Muscle of leg (tissue), 16 donors: ENCODE data around the gene CS. TPM values are rescaled to one million over a fixed set of nuclear protein-coding genes. Genes with fewer than 3 reads are reported as not detected.
"Not testable (repeated sequence)": the region's sequence is repeated elsewhere in the genome, so short reads cannot be mapped to it uniquely, and the experiment has no call there.

ENCODE experiments used
- DNase-seq: peaks from one replicate; pipeline ENCODE4 v3.0.0; 2013
- H3K27ac ChIP-seq: one replicate; pipeline ENCODE4 v1.5.1; 2013; ENCODE audit warnings: mild to moderate bottlenecking, low read length, control low read depth
- H3K27me3 ChIP-seq: one replicate; pipeline ENCODE4 v1.6.1; 2013; ENCODE audit warnings: low read length; ENCODE audit not compliant: control insufficient read depth, insufficient read depth
- H3K36me3 ChIP-seq: one replicate; pipeline ENCODE4 v1.6.1; 2013; ENCODE audit warnings: low read length; ENCODE audit not compliant: control insufficient read depth, insufficient read depth
- H3K4me1 ChIP-seq: one replicate; pipeline ENCODE4 v1.6.1; 2013; ENCODE audit warnings: low read length; ENCODE audit not compliant: control insufficient read depth, insufficient read depth
- H3K4me3 ChIP-seq: one replicate; pipeline ENCODE4 v1.5.1; 2013; ENCODE audit warnings: low read length, control low read depth
- H3K9me3 ChIP-seq: replicated peaks from 2 replicates; pipeline ENCODE4 v1.6.1; 2013; ENCODE audit warnings: low read depth, low read length; ENCODE audit not compliant: control insufficient read depth
- WGBS: methylation state at CpG from one replicate; pipeline ENCODE4 v1.1.5; 2013; ENCODE audit warnings: missing lambda C conversion rate; ENCODE audit not compliant: insufficient coverage; 5-methylcytosine and 5-hydroxymethylcytosine counted together
- long read RNA-seq, 11 donors: transcript quantifications; one replicate each; lab custom pipeline, GENCODE V29; 2026
- polyA plus RNA-seq, 8 donors: library from polyadenylated mRNA; unstranded; fragments of 120-200 nt; gene quantifications; one replicate each; pipeline versions ENCODE4 v1.2.1 to v1.2.3, GENCODE V29; 2013; ENCODE audit warnings: inconsistent platforms in 1 of 8, low replicate concordance in 1 of 8; ENCODE audit not compliant: insufficient read length in 8 of 8, insufficient read depth in 1 of 8
- total RNA-seq: library from RNA; stranded (reverse); fragments of 120-200 nt; gene quantifications from one replicate; pipeline ENCODE4 v1.2.4, GENCODE V29; 2013

The CS gene
- total RNA-seq, result 93.5 TPM
- polyA plus RNA-seq, result 100 to 1,000 TPM; 174 to 252 (median 214) TPM
- long read RNA-seq, donor 1, transcript CS-201 (11 exons, 2,975 nt), result major isoform, 26 of 27 reads
- long read RNA-seq, donor 1, partial matches to known transcripts, result 0 of 27 reads
- long read RNA-seq, donor 1, other reads (novel, unspliced or antisense), result 0 of 27 reads
- long read RNA-seq, donor 2, partial matches to known transcripts, result 0 of 4 reads
- long read RNA-seq, donor 2, other reads (novel, unspliced or antisense), result 0 of 4 reads
- long read RNA-seq, donor 3, transcript CS-201 (11 exons, 2,975 nt), result major isoform, 48 of 55 reads
- long read RNA-seq, donor 3, partial matches to known transcripts, result 5 of 55 reads
- long read RNA-seq, donor 3, other reads (novel, unspliced or antisense), result 0 of 55 reads
- long read RNA-seq, donor 4, transcript CS-201 (11 exons, 2,975 nt), result major isoform, 25 of 36 reads
- long read RNA-seq, donor 4, partial matches to known transcripts, result 11 of 36 reads
- long read RNA-seq, donor 4, other reads (novel, unspliced or antisense), result 0 of 36 reads
- long read RNA-seq, donor 5, transcript CS-201 (11 exons, 2,975 nt), result major isoform, 52 of 74 reads
- long read RNA-seq, donor 5, partial matches to known transcripts, result 20 of 74 reads
- long read RNA-seq, donor 5, other reads (novel, unspliced or antisense), result 0 of 74 reads
- long read RNA-seq, donor 6, transcript CS-201 (11 exons, 2,975 nt), result major isoform, 46 of 55 reads
- long read RNA-seq, donor 6, partial matches to known transcripts, result 7 of 55 reads
- long read RNA-seq, donor 6, other reads (novel, unspliced or antisense), result 0 of 55 reads
- long read RNA-seq, donor 7, transcript CS-201 (11 exons, 2,975 nt), result major isoform, 27 of 28 reads
- long read RNA-seq, donor 7, partial matches to known transcripts, result 0 of 28 reads
- long read RNA-seq, donor 7, other reads (novel, unspliced or antisense), result 0 of 28 reads
- long read RNA-seq, donor 8, transcript CS-201 (11 exons, 2,975 nt), result major isoform, 45 of 53 reads
- long read RNA-seq, donor 8, partial matches to known transcripts, result 5 of 53 reads
- long read RNA-seq, donor 8, other reads (novel, unspliced or antisense), result 0 of 53 reads
- long read RNA-seq, donor 9, transcript CS-201 (11 exons, 2,975 nt), result major isoform, 33 of 48 reads
- long read RNA-seq, donor 9, partial matches to known transcripts, result 12 of 48 reads
- long read RNA-seq, donor 9, other reads (novel, unspliced or antisense), result 0 of 48 reads
- long read RNA-seq, donor 10, transcript CS-201 (11 exons, 2,975 nt), result major isoform, 51 of 56 reads
- long read RNA-seq, donor 10, partial matches to known transcripts, result 0 of 56 reads
- long read RNA-seq, donor 10, other reads (novel, unspliced or antisense), result 0 of 56 reads
- long read RNA-seq, donor 11, transcript CS-201 (11 exons, 2,975 nt), result major isoform, 32 of 44 reads
- long read RNA-seq, donor 11, partial matches to known transcripts, result 10 of 44 reads
- long read RNA-seq, donor 11, other reads (novel, unspliced or antisense), result 0 of 44 reads

DNA sequence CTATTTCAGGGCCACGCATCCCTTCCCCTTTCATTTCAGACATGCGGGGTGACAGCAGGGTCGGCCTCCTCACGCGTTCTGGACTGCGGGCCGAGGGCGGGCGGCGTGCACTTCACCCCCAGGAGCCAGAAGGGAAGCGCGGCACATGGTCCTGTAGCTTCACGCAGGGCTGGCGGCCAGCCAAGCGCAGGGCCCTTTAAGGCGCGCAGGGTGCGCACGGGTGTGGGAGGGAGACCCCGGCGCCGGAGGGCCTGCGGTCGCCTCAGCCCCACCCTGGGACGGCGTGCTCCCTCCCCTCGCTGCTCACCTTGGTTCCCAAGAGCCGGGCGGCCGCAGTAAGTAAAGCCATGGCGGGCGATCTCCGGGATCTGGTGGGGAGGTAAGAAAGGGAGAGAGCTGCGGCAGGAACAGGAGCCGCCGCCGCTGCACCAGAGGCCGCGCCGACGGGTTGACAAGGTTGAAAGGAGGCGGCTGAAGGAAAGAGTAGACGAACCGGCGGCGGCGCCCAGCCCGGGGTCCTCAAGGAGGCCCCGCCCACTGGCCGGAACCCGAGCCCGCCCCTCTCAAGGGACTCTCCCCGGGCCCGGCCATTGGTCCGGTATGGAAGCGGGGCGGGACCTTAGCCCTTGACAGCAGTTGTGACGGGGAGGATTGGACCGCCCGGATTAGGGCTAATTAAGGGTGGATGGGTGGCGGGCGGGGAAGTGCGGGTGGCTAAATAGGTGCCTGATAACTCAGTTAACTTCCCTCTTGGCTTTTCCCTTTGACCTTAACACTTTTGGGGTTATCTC is at the start of gene CS:
Gene CS (minus strand): TSS at position 478 of the 791 bp plus-strand sequence. CDS start 129 bp downstream, at position 349.
- H3K4me3 ChIP-seq, result peak within 1 kb of the TSS; percentile 77
- under 1% methylated on average over 56 of the region's 63 CpGs for WGBS
- H3K27ac ChIP-seq, result peak within 1 kb of the TSS; percentile 98
- peaks cover 23% of the 10 kb centered on the region for H3K4me1 ChIP-seq
- peak; percentile 99 for DNase-seq
- H3K9me3 ChIP-seq, result no peaks in the 10 kb centered on the region
- H3K36me3 ChIP-seq, result peaks cover 36% of the 10 kb centered on the region
- no peaks in the 10 kb centered on the region for H3K27me3 ChIP-seq

DNA sequence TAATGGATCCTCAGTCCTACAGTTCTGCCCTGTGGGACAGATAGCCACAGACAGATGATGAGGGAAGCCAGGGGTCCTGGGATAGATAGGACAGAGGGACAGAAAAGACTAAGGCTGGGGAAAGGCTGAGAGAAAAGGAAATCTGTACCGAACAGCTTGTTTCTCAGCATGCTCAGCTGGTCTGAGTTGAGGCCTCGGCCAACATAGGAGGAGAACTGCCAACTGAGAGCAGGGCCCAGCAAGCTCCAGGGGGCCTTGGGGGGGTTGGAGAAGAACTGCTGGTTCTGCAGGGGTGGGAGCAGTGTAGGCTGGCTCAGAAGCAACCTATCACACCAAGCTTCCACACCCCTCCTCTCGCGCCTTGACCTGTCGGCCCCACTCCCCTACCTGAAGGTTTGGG is 48.6 kb upstream of the CS start:
- 89% methylated on average over 1 of the region's 5 CpGs for WGBS
- no peak for DNase-seq
- peaks cover 79% of the 10 kb centered on the region for H3K36me3 ChIP-seq
- no peaks in the 10 kb centered on the region for H3K27me3 ChIP-seq
- no peak overlapping the region for H3K4me3 ChIP-seq
- H3K4me1 ChIP-seq, result no peaks in the 10 kb centered on the region
- H3K27ac ChIP-seq, result no peak overlapping the region
- no peaks in the 10 kb centered on the region for H3K9me3 ChIP-seq

DNA sequence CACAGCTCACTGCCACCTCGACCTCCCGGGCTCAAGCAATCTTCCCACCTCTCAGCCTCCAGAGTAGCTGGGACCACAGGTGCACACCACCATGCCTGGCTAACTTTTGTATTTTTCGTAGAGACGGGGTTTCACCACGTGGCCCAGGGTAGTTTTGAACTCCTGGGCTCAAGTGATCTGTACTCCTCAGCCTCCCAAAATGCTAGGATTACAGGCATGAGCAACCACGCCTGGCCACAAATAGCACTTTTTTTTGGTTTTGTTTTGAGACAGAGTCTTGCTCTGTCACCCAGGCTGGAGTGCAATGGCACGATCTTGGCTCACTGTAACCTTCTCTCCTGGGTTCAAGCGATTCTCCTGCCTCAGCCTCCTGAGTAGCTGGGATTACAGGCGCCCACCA is 47.1 kb upstream of the CS start:
- H3K4me1 ChIP-seq, H3K27me3 ChIP-seq, DNase-seq, H3K9me3 ChIP-seq, H3K4me3 ChIP-seq, H3K27ac ChIP-seq: not testable (repeated sequence)
- WGBS, result 98% methylated on average over 5 of the region's 9 CpGs
- H3K36me3 ChIP-seq, result peaks cover 84% of the 10 kb centered on the region

DNA sequence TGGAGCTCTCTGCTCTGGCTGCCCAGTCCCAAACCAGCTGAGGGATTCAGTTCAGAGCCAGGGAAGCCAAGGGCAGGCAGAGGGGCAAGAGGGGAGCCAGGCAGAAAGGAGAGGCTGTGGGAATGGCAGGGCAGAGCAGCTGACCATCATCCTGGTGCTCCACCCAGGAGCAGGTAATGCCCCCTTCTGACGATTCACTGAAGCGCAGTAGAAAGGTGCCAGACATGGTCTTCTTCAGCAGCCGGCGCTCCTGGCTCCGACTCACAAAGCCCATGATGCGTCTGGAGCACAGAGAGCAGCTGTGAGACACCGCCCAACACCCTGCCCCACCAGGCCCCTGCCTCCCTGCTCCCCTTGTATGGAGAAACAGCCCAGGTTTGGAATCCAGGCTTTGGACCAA is 46.5 kb upstream of the CS start:
- WGBS, result 68% methylated on average over 7 of the region's 7 CpGs
- Histone ChIP-seq H3K4me1 (no peaks in the 10 kb centered on the region), H3K4me3 (no peak overlapping the region), H3K27ac (no peak overlapping the region), H3K36me3 (peaks cover 86% of the 10 kb centered on the region), H3K27me3 (no peaks in the 10 kb centered on the region), H3K9me3 (no peaks in the 10 kb centered on the region)
- DNase-seq, result no peak

DNA sequence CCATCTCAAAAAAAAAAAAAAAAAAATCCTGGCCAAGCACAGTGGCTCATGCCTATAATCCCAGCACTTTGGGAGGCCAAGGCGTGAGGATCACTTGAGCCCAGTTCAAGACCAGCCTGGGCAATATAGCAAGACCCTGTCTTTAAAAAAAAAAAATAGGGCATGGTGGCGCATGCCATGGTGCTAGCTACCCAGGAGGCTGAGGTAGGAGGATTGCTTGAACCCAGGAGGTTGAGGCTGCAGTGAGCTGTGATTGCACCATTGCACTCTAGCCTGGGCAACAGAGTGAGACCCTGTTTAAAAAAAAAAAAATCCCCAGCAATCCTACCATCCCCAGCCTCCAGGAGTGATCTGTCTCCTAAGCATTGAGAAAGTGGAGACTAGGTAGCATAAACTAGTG is 42.2 kb upstream of the CS start:
- not testable (repeated sequence) for H3K4me1 ChIP-seq, H3K9me3 ChIP-seq, H3K4me3 ChIP-seq, DNase-seq, H3K27me3 ChIP-seq, H3K27ac ChIP-seq
- WGBS, result 100% methylated on average over 1 of the region's 2 CpGs
- peaks cover 53% of the 10 kb centered on the region for H3K36me3 ChIP-seq

DNA sequence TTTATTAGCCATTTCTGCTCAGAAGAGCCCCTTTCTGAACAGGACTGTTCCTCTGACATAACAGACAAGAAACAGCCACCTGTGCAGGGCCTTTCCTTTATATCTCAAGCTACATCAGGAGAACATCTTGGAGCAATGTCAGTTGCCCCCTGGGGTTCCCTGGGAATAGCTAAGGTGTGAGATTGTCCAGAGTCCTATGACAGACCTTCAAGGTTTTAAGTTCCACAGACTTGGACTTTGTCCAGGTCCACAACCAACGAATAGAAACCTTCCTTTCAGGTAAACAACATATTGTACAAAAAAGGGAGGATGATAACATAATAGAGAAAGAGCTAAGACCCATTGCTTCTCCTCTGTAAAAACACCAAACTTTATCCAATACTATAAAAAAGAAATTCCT is 41.5 kb upstream of the CS start:
- peaks cover 47% of the 10 kb centered on the region for H3K36me3 ChIP-seq
- H3K4me3 ChIP-seq, result no peak overlapping the region
- H3K27ac ChIP-seq, result no peak overlapping the region
- no peaks in the 10 kb centered on the region for H3K4me1 ChIP-seq
- DNase-seq, result no peak
- no CpG with 5 or more reads among the region's 1 CpG for WGBS
- no peaks in the 10 kb centered on the region for H3K27me3 ChIP-seq
- no peaks in the 10 kb centered on the region for H3K9me3 ChIP-seq

DNA sequence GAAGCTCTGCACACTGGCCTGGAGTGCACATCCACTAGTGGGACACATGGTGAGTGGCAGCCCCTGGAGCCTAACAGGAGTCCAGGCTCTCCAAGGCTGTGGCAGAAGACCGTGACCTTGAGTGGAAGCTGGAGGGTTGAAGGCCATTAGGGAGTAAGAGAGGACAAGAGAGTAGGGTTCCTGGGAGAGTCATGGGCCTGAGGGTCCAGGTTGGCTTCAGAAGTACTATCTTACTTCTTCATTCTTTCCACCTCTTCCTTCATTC is 39.0 kb upstream of the CS start:
- Histone ChIP-seq H3K4me3 (no peak overlapping the region), H3K27ac (no peak overlapping the region)

DNA sequence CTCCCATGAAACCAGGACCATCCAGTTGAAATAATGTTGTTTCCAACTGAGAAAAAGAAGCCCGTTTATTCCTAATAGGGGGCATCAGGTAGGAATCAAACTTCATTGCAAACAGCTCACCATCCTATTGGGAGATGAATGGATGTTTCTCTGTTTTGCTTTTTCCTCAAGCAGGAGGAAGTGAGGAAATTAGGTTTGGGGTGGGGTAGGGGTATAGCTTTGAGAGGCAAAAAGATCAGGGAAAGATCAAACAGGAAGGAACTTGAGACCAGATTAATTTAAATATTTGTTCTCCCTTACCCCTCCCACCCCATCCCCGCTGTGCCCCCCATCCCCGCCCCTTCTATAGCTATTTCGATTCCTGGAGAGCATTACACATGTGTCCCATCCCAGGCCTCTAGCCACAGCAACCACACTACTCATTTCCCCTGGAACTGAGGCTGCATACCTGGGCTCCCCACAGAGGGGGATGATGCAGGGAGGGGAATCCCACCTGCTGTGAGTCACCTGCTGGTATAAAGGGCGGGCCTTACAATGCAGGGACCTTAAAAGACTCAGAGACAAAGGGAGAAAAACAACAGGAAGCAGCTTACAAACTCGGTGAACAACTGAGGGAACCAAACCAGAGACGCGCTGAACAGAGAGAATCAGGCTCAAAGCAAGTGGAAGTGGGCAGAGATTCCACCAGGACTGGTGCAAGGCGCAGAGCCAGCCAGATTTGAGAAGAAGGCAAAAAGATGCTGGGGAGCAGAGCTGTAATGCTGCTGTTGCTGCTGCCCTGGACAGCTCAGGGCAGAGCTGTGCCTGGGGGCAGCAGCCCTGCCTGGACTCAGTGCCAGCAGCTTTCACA is 38.4 kb upstream of the CS start, which contains the start of gene IL23A:
Gene IL23A (plus strand): TSS at position 577 of the 850 bp plus-strand sequence. CDS start 161 bp downstream, at position 738.
- Histone ChIP-seq H3K27me3 (no peaks in the 10 kb centered on the region), H3K9me3 (no peaks in the 10 kb centered on the region), H3K4me3 (no peak within 1 kb of the TSS), H3K27ac (no peak within 1 kb of the TSS), H3K36me3 (peaks cover 22% of the 10 kb centered on the region), H3K4me1 (peaks cover 3% of the 10 kb centered on the region)
- DNase-seq, result no peak
- 29% methylated on average over 5 of the region's 9 CpGs for WGBS

More for the DNA sequence above, 39.0 kb upstream of the CS start:
- WGBS, result no CpG with 5 or more reads among the region's 1 CpG
- Histone ChIP-seq H3K4me1 (peaks cover 3% of the 10 kb centered on the region), H3K9me3 (no peaks in the 10 kb centered on the region), H3K27me3 (no peaks in the 10 kb centered on the region), H3K36me3 (peaks cover 27% of the 10 kb centered on the region)
- DNase-seq, result no peak
